Measurements from ENCODE around the gene DPP6. TPM values are rescaled to one million over a fixed set of nuclear protein-coding genes. Genes with fewer than 3 reads are reported as not detected.

The DPP6 gene
- total and polyA plus RNA-seq, 9 of the 15 experiments (the other 6 are each of a cell fraction or from before 2014, with no cell fraction given), result not detected

- TF ChIP-seq WHSC1 (IDR thresholded peaks at IDR 0.05; ENCODE audit: low read length) (no peak), NEUROD1 (IDR thresholded peaks at IDR 0.05; ENCODE audit: borderline replicate concordance, low read depth, low read length, partially characterized antibody) (no peak), ZNF436 (CRISPR knock-in tag; IDR thresholded peaks at IDR 0.05) (no peak), ZNF780A (CRISPR knock-in tag; IDR thresholded peaks at IDR 0.05) (no peak), ARID1B (IDR thresholded peaks at IDR 0.05) (no peak), ZNF3 (CRISPR knock-in tag; IDR thresholded peaks at IDR 0.05) (no peak), RCOR1 (IDR thresholded peaks at IDR 0.05; ENCODE audit: borderline replicate concordance in 1 of 2, low read depth in 2 of 2, low read length in 2 of 2) (no peak), DPF2 (IDR thresholded peaks at IDR 0.05) (no peak; the same call in 1 of the 2 replicates), KLF1 (tag; IDR thresholded peaks at IDR 0.05) (no peak), FOXJ3 (CRISPR knock-in tag; IDR thresholded peaks at IDR 0.05) (no peak), TAF9B (IDR thresholded peaks at IDR 0.05; ENCODE audit: partially characterized antibody) (no peak), CXXC5 (CRISPR knock-in tag; IDR thresholded peaks at IDR 0.05) (no peak), SNRNP70 (optimal IDR thresholded peaks at IDR 0.05; ENCODE audit: low read depth, low read length) (no peak), JUNB (CRISPR knock-in tag; conservative IDR thresholded peaks at IDR 0.05) (no peak), MBD1 (CRISPR knock-in tag; IDR thresholded peaks at IDR 0.05) (no peak), NR3C1 (CRISPR knock-in tag; IDR thresholded peaks at IDR 0.05) (no peak), ADNP (tag; IDR thresholded peaks at IDR 0.05) (no peak), TAL1 (IDR thresholded peaks at IDR 0.05) (no peak), MEF2A (IDR thresholded peaks at IDR 0.05; ENCODE audit: control insufficient read depth, low read depth, low read length) (no peak), ZNF551 (CRISPR knock-in tag; IDR thresholded peaks at IDR 0.05) (no peak), ATF7 (IDR thresholded peaks at IDR 0.05) (0 out of 2 replicates have a peak, but pooled peaks have one; percentile 19), SMAD2 (IDR thresholded peaks at IDR 0.05; ENCODE audit: low read depth, low read length) (no peak), ZNF263 (CRISPR knock-in tag; IDR thresholded peaks at IDR 0.05; ENCODE audit: borderline replicate concordance) (no peak), POLR2B (IDR thresholded peaks at IDR 0.05; ENCODE audit: low read depth, partially characterized antibody) (no peak), BRD9 (IDR thresholded peaks at IDR 0.05; ENCODE audit: low read depth, partially characterized antibody) (no peak), E2F4 (CRISPR knock-in tag; IDR thresholded peaks at IDR 0.05; ENCODE audit: low read depth) (no peak), NCOA1 (IDR thresholded peaks at IDR 0.05; ENCODE audit: low read depth) (no peak), ZFX (CRISPR knock-in tag; IDR thresholded peaks at IDR 0.05) (no peak), PTRF (tag; IDR thresholded peaks at IDR 0.05) (no peak), CSDE1 (IDR thresholded peaks at IDR 0.05) (no peak), TRIM24 (IDR thresholded peaks at IDR 0.05) (no peak)
Observed at GRCh38 chr7:154927624-154928125, 875.5 kb downstream of the DPP6 start (continued).
